H9 (cell line): Measurements from ENCODE around the gene PCDH9. TPM values are rescaled to one million over a fixed set of nuclear protein-coding genes. Genes with fewer than 3 reads are reported as not detected.

Experiments
- DNase-seq: peaks from one replicate; pipeline ENCODE4 v3.0.0-alpha.2; 2017
- H2AFZ ChIP-seq: one replicate; pipeline ENCODE4 v1.6.1; 2013; ENCODE audit warnings: mild to moderate bottlenecking, low read length, control low read depth, moderate library complexity
- H2AK5ac ChIP-seq: 2 replicates; pipeline ENCODE4 v1.6.1; 2013; ENCODE audit warnings: low read length, control low read depth, mixed read lengths; ENCODE audit not compliant: insufficient read length
- H2BK120ac ChIP-seq: one replicate; pipeline ENCODE4 v1.6.1; 2013; ENCODE audit warnings: low read depth, mild to moderate bottlenecking, low read length, control low read depth, inconsistent platforms; ENCODE audit not compliant: poor library complexity, severe bottlenecking
- H2BK12ac ChIP-seq: 2 replicates; pipeline ENCODE4 v1.6.1; 2013; ENCODE audit warnings: low read length, control low read depth, mixed read lengths, low read depth; ENCODE audit not compliant: insufficient read length
- H2BK15ac ChIP-seq: 2 replicates; pipeline ENCODE4 v1.6.1; 2013; ENCODE audit warnings: low read depth, low read length, control low read depth
- H2BK20ac ChIP-seq: one replicate; pipeline ENCODE4 v1.6.1; 2013; ENCODE audit warnings: low read depth, mild to moderate bottlenecking, low read length, control low read depth, inconsistent platforms; ENCODE audit not compliant: poor library complexity, severe bottlenecking
- H2BK5ac ChIP-seq: 2 replicates; pipeline ENCODE4 v1.6.1; 2013; ENCODE audit warnings: low read length, control low read depth, mixed read lengths; ENCODE audit not compliant: insufficient read length
- H3K14ac ChIP-seq: 2 replicates; pipeline ENCODE4 v1.6.1; 2013; ENCODE audit warnings: low read length, control low read depth; ENCODE audit not compliant: insufficient read depth
- H3K18ac ChIP-seq: 2 replicates; pipeline ENCODE4 v1.6.1; 2013; ENCODE audit warnings: low read depth, mild to moderate bottlenecking, mixed read lengths, low read length, control low read depth; ENCODE audit not compliant: insufficient read length
- H3K23ac ChIP-seq: 2 replicates; pipeline ENCODE4 v1.6.1; 2013; ENCODE audit warnings: low read length, control low read depth, mixed read lengths, low read depth; ENCODE audit not compliant: insufficient read length
- H3K23me2 ChIP-seq: 2 replicates; pipeline ENCODE4 v1.6.1; 2013; ENCODE audit warnings: low read depth, mild to moderate bottlenecking, mixed read lengths, low read length, control low read depth; ENCODE audit not compliant: insufficient read length, poor library complexity, severe bottlenecking
- H3K27ac ChIP-seq: 2 replicates; pipeline ENCODE4 v1.5.1; 2013; ENCODE audit warnings: low read length, control low read depth, mixed read lengths, low read depth; ENCODE audit not compliant: insufficient read length
- H3K27me3 ChIP-seq: 2 replicates; pipeline ENCODE4 v1.6.1; 2013; ENCODE audit warnings: low read length, control low read depth, inconsistent platforms; ENCODE audit not compliant: insufficient read depth
- H3K4ac ChIP-seq: 2 replicates; pipeline ENCODE4 v1.6.1; 2013; ENCODE audit warnings: low read depth, mild to moderate bottlenecking, control low read depth, inconsistent platforms, low read length, moderate library complexity
- H3K4me1 ChIP-seq: 2 replicates; pipeline ENCODE4 v1.6.1; 2013; ENCODE audit warnings: low read length, control low read depth, inconsistent platforms; ENCODE audit not compliant: insufficient read depth
- H3K4me2 ChIP-seq: 2 replicates; pipeline ENCODE4 v1.6.1; 2013; ENCODE audit warnings: low read length, control low read depth, mixed read lengths; ENCODE audit not compliant: insufficient read length, insufficient read depth
- H3K56ac ChIP-seq: 2 replicates; pipeline ENCODE4 v1.6.1; 2013; ENCODE audit warnings: low read depth, mild to moderate bottlenecking, mixed read lengths, low read length, control low read depth; ENCODE audit not compliant: insufficient read length
- H3K79me1 ChIP-seq: 2 replicates; pipeline ENCODE4 v1.6.1; 2013; ENCODE audit warnings: low read depth, mild to moderate bottlenecking, moderate library complexity, low read length, control low read depth, inconsistent platforms; ENCODE audit not compliant: insufficient read depth, poor library complexity, severe bottlenecking
- H3K79me2 ChIP-seq: 2 replicates; pipeline ENCODE4 v1.6.1; 2013; ENCODE audit warnings: low read length, control low read depth, inconsistent platforms; ENCODE audit not compliant: insufficient read depth
- H3K9ac ChIP-seq: 2 replicates; pipeline ENCODE4 v1.6.1; 2013; ENCODE audit warnings: low read length, control low read depth, mixed read lengths; ENCODE audit not compliant: insufficient read length; ENCODE audit errors: extremely low read depth
- H3K9me3 ChIP-seq: one replicate; pipeline ENCODE4 v1.6.1; 2013; ENCODE audit warnings: low read depth, low read length, inconsistent platforms; ENCODE audit not compliant: control insufficient read depth
- H3T11ph ChIP-seq: one replicate; pipeline ENCODE4 v1.6.1; 2013; ENCODE audit warnings: mild to moderate bottlenecking, low read length, control low read depth, inconsistent platforms
- H4K20me1 ChIP-seq: one replicate; pipeline ENCODE4 v1.6.1; 2013; ENCODE audit not compliant: control insufficient read depth, insufficient read length, insufficient read depth
- H4K5ac ChIP-seq: 2 replicates; pipeline ENCODE4 v1.6.1; 2013; ENCODE audit warnings: low read depth, mild to moderate bottlenecking, mixed read lengths, low read length, control low read depth; ENCODE audit not compliant: insufficient read length
- H4K8ac ChIP-seq: replicated peaks from 2 replicates; pipeline ENCODE4 v1.6.1; 2013; ENCODE audit warnings: low read length, control low read depth, mixed read lengths, low read depth; ENCODE audit not compliant: insufficient read length
- H4K91ac ChIP-seq: 2 replicates; pipeline ENCODE4 v1.6.1; 2013; ENCODE audit warnings: low read depth, mild to moderate bottlenecking, moderate library complexity, mixed read lengths, low read length, control low read depth; ENCODE audit not compliant: insufficient read length
- H3K27ac Mint-ChIP-seq, 3 experiments: 2 replicates in 2 of 3; 3 replicates in 1 of 3; pipeline ENCODE4 v1.8.0; 2020 to 2021; ENCODE audit warnings: mixed read lengths in 3 of 3, mild to moderate bottlenecking in 1 of 3, moderate library complexity in 1 of 3
- H3K27me3 Mint-ChIP-seq: 2 replicates; pipeline ENCODE4 v1.8.0; 2021; ENCODE audit warnings: low read depth, mild to moderate bottlenecking, moderate library complexity, mixed read lengths
- H3K36me3 Mint-ChIP-seq, 3 experiments: 2 replicates in 2 of 3; 3 replicates in 1 of 3; pipeline ENCODE4 v1.8.0; 2020 to 2021; ENCODE audit warnings: low read depth in 3 of 3, mixed read lengths in 3 of 3; ENCODE audit not compliant: insufficient read depth in 1 of 3
- H3K4me1 Mint-ChIP-seq, 2 experiments: 2 replicates each; pipeline ENCODE4 v1.8.0; 2020; ENCODE audit warnings: mixed read lengths in 2 of 2
- H3K4me3 Mint-ChIP-seq, 2 experiments: 2 replicates in 1 of 2; 3 replicates in 1 of 2; pipeline ENCODE4 v1.8.0; 2020 to 2021; ENCODE audit warnings: mild to moderate bottlenecking in 2 of 2, mixed read lengths in 2 of 2, moderate library complexity in 1 of 2
- H3K9me3 Mint-ChIP-seq, 2 experiments: 2 replicates in 1 of 2; 3 replicates in 1 of 2; pipeline ENCODE4 v1.8.0; 2020; ENCODE audit warnings: mild to moderate bottlenecking in 2 of 2, mixed read lengths in 2 of 2, moderate library complexity in 1 of 2
- CTCF ChIP-seq: fragments of 200-600 bp; sonication (generic); conservative IDR thresholded peaks from 3 replicates; pipeline ENCODE4 v1.8.0; 2021; ENCODE audit warnings: antibody characterized with exemption, mild to moderate bottlenecking
- WGBS: extraction: QIAGEN DNeasy Blood & Tissue Kit; methylation state at CpG from one replicate; pipeline ENCODE4 v1.1.7; 2013; ENCODE audit warnings: missing lambda C conversion rate, low lambda C conversion rate, mixed read lengths; ENCODE audit not compliant: insufficient read length; ENCODE audit errors: extremely low coverage; 5-methylcytosine and 5-hydroxymethylcytosine counted together
- total RNA-seq: library from RNA; stranded (reverse); gene quantifications from 2 replicates; pipeline ENCODE4 v1.2.1, GENCODE V29; 2021

PCDH9 gene
- total RNA-seq, 1 experiment from 2014 or later, result 0.11 TPM

- Mint-ChIP-seq H3K9me3 (peaks cover 11% of the 10 kb centered on the region in 2 experiments), H3K27me3 (no peaks in the 10 kb centered on the region), H3K4me3 (no peak overlapping the region), H3K4me1 (peaks cover 20 to 30% of the 10 kb centered on the region in 2 experiments), H3K36me3 (peaks cover 3 to 21% (median 8%) of the 10 kb centered on the region in 3 experiments; a peak in 5 of 7 replicates), H3K27ac (no peak overlapping the region)
- H4K91ac ChIP-seq, result no peak overlapping the region
- no peaks in the 10 kb centered on the region for H3K23me2 ChIP-seq
- no peak overlapping the region for H3T11ph ChIP-seq
- H3K4me1 ChIP-seq, result no peaks in the 10 kb centered on the region
- no peak overlapping the region for H3K14ac ChIP-seq
- H3K27ac ChIP-seq, result no peak overlapping the region
- DNase-seq, result no peak
- H3K56ac ChIP-seq, result no peak overlapping the region
- H2AFZ ChIP-seq, result no peak overlapping the region
- WGBS, result no CpG with 5 or more reads among the region's 1 CpG
- no peaks in the 10 kb centered on the region for H3K27me3 ChIP-seq
- H2BK15ac ChIP-seq, result no peak overlapping the region
- H2BK12ac ChIP-seq, result no peak overlapping the region
- H2BK20ac ChIP-seq, result no peak overlapping the region
- H2BK120ac ChIP-seq, result no peak overlapping the region
- H3K18ac ChIP-seq, result no peak overlapping the region
- no peak overlapping the region for H3K4ac ChIP-seq
- H3K9me3 ChIP-seq, result no peaks in the 10 kb centered on the region
- no peak overlapping the region for H3K9ac ChIP-seq
- no peaks in the 10 kb centered on the region for H3K79me1 ChIP-seq
- H3K79me2 ChIP-seq, result no peaks in the 10 kb centered on the region
- TF ChIP-seq CTCF, result no peak
- H4K5ac ChIP-seq, result no peak overlapping the region
- no peak overlapping the region for H2AK5ac ChIP-seq
- H3K4me2 ChIP-seq, result no peak overlapping the region
- H4K20me1 ChIP-seq, result no peaks in the 10 kb centered on the region
- no peak overlapping the region for H3K23ac ChIP-seq
- H4K8ac ChIP-seq, result no peak overlapping the region
- H2BK5ac ChIP-seq, result no peak overlapping the region
These were observed 862.8 kb downstream of the PCDH9 start for GRCh38 chr13:66367356-66367755.
